ENCODE measurements around the gene ACTR1A.

GRCh38 chr10:102505462-102506115 is 3.1 kb upstream of the ACTR1A start:
- no peak for TF ChIP-seq FOXM1 (IDR thresholded peaks at IDR 0.05; ENCODE audit: borderline replicate concordance)
- TF ChIP-seq FOXK2 (IDR thresholded peaks at IDR 0.05), result no peak
- no peak for TF ChIP-seq SP1 (IDR thresholded peaks at IDR 0.05)
- no peak for TF ChIP-seq BHLHE40 (IDR thresholded peaks at IDR 0.05; ENCODE audit: borderline replicate concordance)
- no peak for TF ChIP-seq LEF1 (IDR thresholded peaks at IDR 0.05; ENCODE audit: borderline replicate concordance)
- no peak for TF ChIP-seq NFRKB (IDR thresholded peaks at IDR 0.05)
- TF ChIP-seq FOXA1 (IDR thresholded peaks at IDR 0.05), result no peak
- TF ChIP-seq ELF4 (IDR thresholded peaks at IDR 0.05), result no peak

Data from HEK293T (cell line).